Activated naive CD4-positive, alpha-beta T cell treated with anti-CD3 and anti-CD28 coated beads, Interleukin-2, amount 10 ng/mL, durations not matched to agents 5 hours and 36 hours (primary cell): Measurements from ENCODE around the gene ITIH4. TPM values are rescaled to one million over a fixed set of nuclear protein-coding genes. Genes with fewer than 3 reads are reported as not detected.

Source experiments
- microRNA-seq: library from miRNA; unstranded; fragments of <30 nt; microRNA quantifications from one replicate; pipeline ENCODE4 v1.2.0, GENCODE V29; 2022; ENCODE audit warnings: borderline microRNAs expressed, borderline replicate concordance
- total RNA-seq, 2 experiments: library from RNA; stranded (reverse); gene quantifications; one replicate each; pipeline ENCODE4 v1.2.3, GENCODE V29; 2021

Gene ITIH4
- 10 to 100 TPM; 11.8 to 16.5 TPM for total RNA-seq

DNA sequence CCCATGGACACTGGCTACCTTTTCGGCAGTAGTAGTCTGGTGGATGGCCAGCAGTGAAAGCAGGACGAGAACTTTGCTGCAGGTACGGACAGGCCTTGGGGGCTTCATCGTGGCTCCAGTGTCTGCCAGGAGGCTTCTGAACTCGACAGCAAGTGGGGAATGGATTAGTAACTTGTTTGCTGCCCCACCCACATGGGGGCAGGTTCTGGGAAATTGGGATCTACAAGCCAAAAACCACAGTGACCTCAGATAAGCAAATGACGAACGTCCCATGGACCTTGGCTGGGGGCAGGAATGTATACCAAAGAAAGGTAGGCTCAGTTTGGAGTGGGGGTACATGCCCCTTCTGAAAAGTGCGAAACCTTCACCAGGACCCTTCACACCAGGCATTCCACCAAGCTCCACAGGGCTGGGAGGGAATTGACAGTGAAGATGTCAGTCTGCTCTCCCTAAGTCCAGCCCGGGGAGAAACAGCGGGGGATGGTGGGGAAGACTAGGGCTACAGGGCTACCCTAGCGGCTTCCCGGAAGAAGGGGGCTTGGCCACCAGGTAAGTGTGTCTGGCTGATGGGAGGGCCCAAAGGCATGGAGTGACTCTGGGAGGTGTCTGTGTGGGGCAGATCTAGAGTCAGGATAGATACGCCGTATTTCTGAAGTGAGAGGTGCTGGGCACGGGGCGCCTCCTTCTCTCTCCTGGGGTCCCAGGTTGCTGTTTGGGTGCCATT, at the start of gene ITIH4:
TSS of gene ITIH4 (minus strand) at position 138 of the 724 bp plus-strand sequence. CDS start at position 108, 30 bp downstream.

GRCh38 chr3:52834871-52835501, 4.5 kb upstream of the ITIH4 start, which contains the start of gene MUSTN1:
MUSTN1 (minus strand) TSS chr3:52835019; CDS start chr3:52834948, 71 bp downstream.

DNA sequence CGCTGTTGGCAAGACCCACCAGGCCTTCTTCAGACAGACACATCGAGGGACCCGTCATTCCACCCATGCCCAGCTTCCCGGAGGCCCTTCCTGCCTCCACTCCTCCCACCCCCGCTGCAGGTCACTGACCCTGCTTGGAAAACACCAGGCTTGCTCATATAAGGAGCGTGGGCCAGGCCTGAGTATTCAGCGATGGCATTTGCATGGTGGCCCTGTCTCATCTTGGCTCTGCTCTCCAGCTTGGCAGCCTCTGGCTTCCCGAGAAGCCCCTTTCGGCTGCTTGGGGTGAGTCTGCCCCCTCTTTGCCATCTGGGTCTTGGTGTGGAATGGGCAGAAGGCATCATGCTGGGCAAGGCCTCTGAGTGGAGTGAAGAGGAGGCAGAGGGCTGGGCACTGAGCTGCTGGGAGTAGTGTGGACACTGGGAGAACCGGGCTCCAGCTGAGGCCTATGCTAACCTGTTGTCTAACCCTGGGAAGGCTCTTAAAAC, 35.8 kb downstream of the ITIH4 start, which contains the start of gene ITIH3:
TSS of gene ITIH3 (plus strand) at position 185 of the 488 bp plus-strand sequence. CDS start at position 193, 8 bp downstream.

GRCh38 chr3:52777127-52777958, 53.1 kb downstream of the ITIH4 start, which contains the start of gene ITIH1:
ITIH1 (plus strand) TSS chr3:52777599; CDS start chr3:52777616, 17 bp downstream.

GRCh38 chr3:52770496-52771333, 59.8 kb downstream of the ITIH4 start, which contains the start of gene NEK4:
NEK4 (minus strand) TSS chr3:52770940; CDS start chr3:52770746, 194 bp downstream.

Small RNA genes lying within 50 kb of the gene (microRNA-seq; reads per million reads assigned to microRNA genes)
- gene MIR8064 = not detected

Other genes starting within 250 kb of the ITIH4 start
- 10 to 100 TPM; 81.3 to 81.5 TPM for gene PBRM1, start 144.8 kb downstream of the ITIH4 start, total RNA-seq
- 10 to 100 TPM; 71.3 to 72.0 TPM for gene GNL3, start 144.6 kb downstream of the ITIH4 start, total RNA-seq
- gene GLT8D1, start 124.9 kb downstream of the ITIH4 start, total RNA-seq = 10 to 100 TPM; 39.6 to 41.7 TPM
- 10 to 100 TPM; 92.3 to 98.5 TPM for gene SPCS1, start 124.6 kb downstream of the ITIH4 start, total RNA-seq
- gene NEK4, start 59.7 kb downstream of the ITIH4 start, total RNA-seq = 10 to 100 TPM; 16.5 to 18.7 TPM
- gene ITIH1, start 53.1 kb downstream of the ITIH4 start, total RNA-seq = not detected
- gene ITIH3, start 35.9 kb downstream of the ITIH4 start, total RNA-seq = not detected
- gene MUSTN1, start 4.3 kb upstream of the ITIH4 start, total RNA-seq = 1 to 10 TPM; 1.7 to 2.5 TPM
- gene STIMATE, start 66.9 kb upstream of the ITIH4 start, total RNA-seq = 10 to 100 TPM; 22.4 to 24.8 TPM
- gene SFMBT1, start 215.4 kb upstream of the ITIH4 start, total RNA-seq = 10 to 100 TPM; 31.7 to 32.3 TPM